Left lung (tissue), 10 donors: Measurements from ENCODE around the gene OOSP4A. TPM values are rescaled to one million over a fixed set of nuclear protein-coding genes. Genes with fewer than 3 reads are reported as not detected.
A peak's percentile ranks its signal among the peaks of the same experiment; 100 is the strongest.

Experiments used
- ATAC-seq: fragments of 200-7000 bp; cut with Tn5 transposase; one replicate; pipeline ENCODE4 v1.9.1; 2020; ENCODE audit warnings: moderate library complexity
- DNase-seq, 4 donors: peaks; one replicate each; pipeline ENCODE4 v3.0.0-alpha.2; 2013 to 2020
- H3K27ac ChIP-seq, 2 donors: fragments of 200-600 bp; sonication (generic) in 1 of 2; one replicate each; pipeline versions ENCODE4 v1.5.0 to v1.8.0; 2020 to 2021
- H3K27me3 ChIP-seq, 2 donors: fragments of 200-600 bp; sonication (generic) in 1 of 2; one replicate each; pipeline versions ENCODE4 v1.5.0 to v1.8.0; 2020 to 2021
- H3K36me3 ChIP-seq, 2 donors: fragments of 200-600 bp; sonication (generic) in 1 of 2; one replicate each; pipeline versions ENCODE4 v1.5.0 to v1.8.0; 2020 to 2021
- H3K4me1 ChIP-seq, 2 donors: fragments of 200-600 bp; one replicate each; pipeline ENCODE4 v1.8.0; 2021
- H3K4me3 ChIP-seq, 2 donors: fragments of 200-600 bp; sonication (generic) in 1 of 2; one replicate each; pipeline versions ENCODE4 v1.5.0 to v1.8.0; 2020 to 2021; ENCODE audit warnings: mild to moderate bottlenecking in 1 of 2
- H3K9me3 ChIP-seq, 2 donors: fragments of 200-600 bp; sonication (generic) in 1 of 2; one replicate each; pipeline versions ENCODE4 v1.5.0 to v1.8.0; 2020 to 2021
- intact Hi-C, 2 donors: fragments of 100-400 bp; cut with DNase I; formaldehyde crosslinking; loops; one replicate each; pipeline versions ENCODE4 v1.11.2 to v1.14.2; 2022
- polyA plus RNA-seq, 6 donors: library from polyadenylated mRNA; unstranded; fragments of 120-200 nt; gene quantifications; one replicate each; pipeline ENCODE4 v1.2.1, GENCODE V29; 2013; ENCODE audit not compliant: insufficient read length in 6 of 6
- total RNA-seq, 2 donors: library from RNA; stranded (reverse); fragmentation: NEBNext Ultra II Directional; extraction: Animal tissue kit (Norgen Biotek cat#: 25700); gene quantifications; one replicate each; pipeline ENCODE4 v1.2.1, GENCODE V29; 2021
- TF ChIP-seq, protein P1 (sequence below), 2 donors: fragments of 200-600 bp; sonication (generic) in 1 of 2; IDR thresholded peaks; one replicate each; pipeline versions ENCODE4 v1.5.0 to v1.8.0; 2021; ENCODE audit warnings: antibody characterized with exemption in 2 of 2
- donor health status: DM: no; HTN: yes; CAD: no.
- donor health status: DM: no; HTN: no; CAD: no.

OOSP4A gene
- total and polyA plus RNA-seq, 8 donors = not detected

- Histone ChIP-seq H3K4me3 (no peak overlapping the region), H3K9me3 (peaks cover 0 to 18% of the 10 kb centered on the region in 2 donors), H3K27me3 (no peaks in the 10 kb centered on the region), H3K27ac (no peak overlapping the region), H3K36me3 (no peaks in the 10 kb centered on the region), H3K4me1 (no peaks in the 10 kb centered on the region)
- intact Hi-C loops = no loop called here
- no peak for DNase-seq
- ATAC-seq = no peak
- TF ChIP-seq, protein P1, sequence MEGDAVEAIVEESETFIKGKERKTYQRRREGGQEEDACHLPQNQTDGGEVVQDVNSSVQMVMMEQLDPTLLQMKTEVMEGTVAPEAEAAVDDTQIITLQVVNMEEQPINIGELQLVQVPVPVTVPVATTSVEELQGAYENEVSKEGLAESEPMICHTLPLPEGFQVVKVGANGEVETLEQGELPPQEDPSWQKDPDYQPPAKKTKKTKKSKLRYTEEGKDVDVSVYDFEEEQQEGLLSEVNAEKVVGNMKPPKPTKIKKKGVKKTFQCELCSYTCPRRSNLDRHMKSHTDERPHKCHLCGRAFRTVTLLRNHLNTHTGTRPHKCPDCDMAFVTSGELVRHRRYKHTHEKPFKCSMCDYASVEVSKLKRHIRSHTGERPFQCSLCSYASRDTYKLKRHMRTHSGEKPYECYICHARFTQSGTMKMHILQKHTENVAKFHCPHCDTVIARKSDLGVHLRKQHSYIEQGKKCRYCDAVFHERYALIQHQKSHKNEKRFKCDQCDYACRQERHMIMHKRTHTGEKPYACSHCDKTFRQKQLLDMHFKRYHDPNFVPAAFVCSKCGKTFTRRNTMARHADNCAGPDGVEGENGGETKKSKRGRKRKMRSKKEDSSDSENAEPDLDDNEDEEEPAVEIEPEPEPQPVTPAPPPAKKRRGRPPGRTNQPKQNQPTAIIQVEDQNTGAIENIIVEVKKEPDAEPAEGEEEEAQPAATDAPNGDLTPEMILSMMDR (IDR thresholded peaks at IDR 0.05) = no peak
Observed at GRCh38 chr11:59992425-59992824, 28.6 kb downstream of the OOSP4A start.

GRCh38 chr11:59997800-59998199, 34.0 kb downstream of the OOSP4A start:
- Histone ChIP-seq H3K27ac (no peak overlapping the region), H3K36me3 (no peaks in the 10 kb centered on the region), H3K4me3 (peak overlapping the region in 1 of 2 donors; percentile 2), H3K27me3 (no peaks in the 10 kb centered on the region), H3K4me1 (no peaks in the 10 kb centered on the region), H3K9me3 (no peaks in the 10 kb centered on the region)
- DNase-seq (no peak), ATAC-seq (peak; percentile 63)
- intact Hi-C loops = no loop called here
- TF ChIP-seq, protein P1 (IDR thresholded peaks at IDR 0.05) = no peak

GRCh38 chr11:59999691-60000090, 35.9 kb downstream of the OOSP4A start:
- ATAC-seq (no peak), DNase-seq (no peak)
- Histone ChIP-seq H3K27me3 (no peaks in the 10 kb centered on the region), H3K4me1 (no peaks in the 10 kb centered on the region), H3K27ac (no peak overlapping the region), H3K9me3 (no peaks in the 10 kb centered on the region), H3K36me3 (no peaks in the 10 kb centered on the region), H3K4me3 (no peak overlapping the region)
- TF ChIP-seq, protein P1 (IDR thresholded peaks at IDR 0.05) = no peak
- intact Hi-C loops = no loop called here

GRCh38 chr11:60003729-60004128, 39.9 kb downstream of the OOSP4A start:
- no peak for DNase-seq
- intact Hi-C loops = no loop called here
- Histone ChIP-seq H3K27me3 (no peaks in the 10 kb centered on the region), H3K4me1 (no peaks in the 10 kb centered on the region), H3K9me3 (no peaks in the 10 kb centered on the region), H3K36me3 (no peaks in the 10 kb centered on the region), H3K4me3 (no peak overlapping the region), H3K27ac (no peak overlapping the region)
- no peak for ATAC-seq
- TF ChIP-seq, protein P1 (IDR thresholded peaks at IDR 0.05) = no peak

DNA sequence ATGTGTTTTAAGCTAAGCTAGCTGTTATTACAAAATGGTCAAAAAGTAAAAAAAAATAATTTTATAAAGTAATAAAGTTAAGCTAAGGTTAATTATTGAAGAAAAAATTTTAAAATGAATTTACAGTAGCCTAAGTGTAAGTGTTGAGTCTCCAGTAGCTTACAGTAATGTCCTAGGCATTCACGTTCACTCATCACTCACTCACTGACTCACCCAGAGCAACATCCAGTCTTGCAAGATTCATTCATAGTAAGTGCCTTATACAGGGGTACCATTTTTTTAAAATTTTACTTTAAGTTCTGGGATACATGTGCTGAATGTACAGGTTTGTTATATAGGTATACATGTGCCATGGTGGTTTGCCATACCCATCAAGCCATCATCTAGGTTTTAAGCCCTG, 41.5 kb downstream of the OOSP4A start:
- TF ChIP-seq, protein P1 (IDR thresholded peaks at IDR 0.05) = no peak
- DNase-seq = no peak
- intact Hi-C loops = no loop called here

More for the DNA sequence above, 41.5 kb downstream of the OOSP4A start:
- Histone ChIP-seq H3K4me1 (no peaks in the 10 kb centered on the region), H3K36me3 (no peaks in the 10 kb centered on the region), H3K27me3 (no peaks in the 10 kb centered on the region), H3K9me3 (no peaks in the 10 kb centered on the region), H3K4me3 (no peak overlapping the region), H3K27ac (no peak overlapping the region)
- ATAC-seq = no peak
